Heart right ventricle (tissue), 16 donors: Measurements from ENCODE around the gene HBZ. TPM values are rescaled to one million over a fixed set of nuclear protein-coding genes. Genes with fewer than 3 reads are reported as not detected.

Experiments used
- ATAC-seq, 8 donors: fragments of 200-7000 bp; cut with Tn5 transposase; one replicate each; pipeline ENCODE4 v1.9.1; 2020; ENCODE audit warnings: mild to moderate bottlenecking in 8 of 8, moderate library complexity in 8 of 8, moderate number of reproducible peaks in 1 of 8
- DNase-seq, 2 donors: peaks; one replicate each; pipeline ENCODE4 v3.0.0-alpha.2; 2020
- H3K27ac ChIP-seq, 10 donors: fragments of 200-600 bp; sonication (generic) in 2 of 10; one replicate each; pipeline versions ENCODE4 v1.5.0 to v1.8.0; 2020 to 2022; ENCODE audit warnings: mild to moderate bottlenecking in 3 of 10
- H3K27me3 ChIP-seq, 7 donors: fragments of 200-600 bp; one replicate each; pipeline ENCODE4 v1.8.0; 2021 to 2022; ENCODE audit warnings: mild to moderate bottlenecking in 2 of 7
- H3K36me3 ChIP-seq, 9 donors: fragments of 200-600 bp; sonication (generic) in 1 of 9; one replicate each; pipeline versions ENCODE4 v1.5.0 to v1.8.0; 2020 to 2022; ENCODE audit warnings: mild to moderate bottlenecking in 2 of 9
- H3K4me1 ChIP-seq, 9 donors: fragments of 200-600 bp; sonication (generic) in 1 of 9; one replicate each; pipeline versions ENCODE4 v1.5.0 to v1.8.0; 2020 to 2022; ENCODE audit warnings: mild to moderate bottlenecking in 4 of 9
- H3K4me3 ChIP-seq, 10 donors: fragments of 200-600 bp; sonication (generic) in 2 of 10; one replicate each; pipeline versions ENCODE4 v1.5.0 to v1.8.0; 2020 to 2022; ENCODE audit warnings: mild to moderate bottlenecking in 7 of 10, moderate library complexity in 2 of 10
- H3K9me3 ChIP-seq, 11 donors: fragments of 200-600 bp in 10 of 11; sonication (generic) in 2 of 11; one replicate each; pipeline versions ENCODE4 v1.5.0 to v1.8.0; 2013 to 2022; ENCODE audit warnings: mild to moderate bottlenecking in 2 of 11, control low read depth in 1 of 11, moderate library complexity in 1 of 11
- CTCF ChIP-seq, 9 donors: fragments of 200-600 bp; sonication (generic) in 2 of 9; IDR thresholded peaks; one replicate each; pipeline versions ENCODE4 v1.5.0 to v1.8.0; 2021 to 2022; ENCODE audit warnings: antibody characterized with exemption in 9 of 9, mild to moderate bottlenecking in 5 of 9, moderate library complexity in 1 of 9
- WGBS, 2 donors: extraction: QIAGEN DNeasy Blood & Tissue Kit; methylation state at CpG; one replicate each; pipeline ENCODE4 v1.1.7; 2013; ENCODE audit warnings: inconsistent platforms in 1 of 2; 5-methylcytosine and 5-hydroxymethylcytosine counted together
- intact Hi-C, 10 donors: fragments of 100-400 bp; cut with DNase I; formaldehyde crosslinking; loops; one replicate each; pipeline versions ENCODE4 v1.11.1 to v1.14.2; 2022
- long read RNA-seq, 3 donors: library from polyadenylated mRNA; unstranded; transcript quantifications; one replicate each; pipeline ENCODE4 v2.0.0, GENCODE V29; 2020 to 2021
- polyA plus RNA-seq, 2 donors: library from polyadenylated mRNA; stranded (reverse); fragments of 200-250 nt; gene quantifications; one replicate each; pipeline ENCODE4 v1.2.3, GENCODE V29; 2013
- total RNA-seq, 10 donors: library from RNA; stranded (reverse); fragmentation: NEBNext Ultra II Directional in 3 of 10; extraction: Animal tissue kit (Norgen Biotek cat#: 25700) in 3 of 10; gene quantifications; one replicate each; pipeline versions ENCODE4 v1.2.1 to v1.2.4, GENCODE V29; 2021 to 2023
- donor health status: Arrhythmogenic right ventricular cardiomyopathy.
- donor health status: ischemic (EF 13 %, LVEDD 7.1; RV severe dilation, severe dysfunction).
- donor health status: healthy with polysubstance abuse.
- donor health status: DM: no; HTN: yes; CAD: no.
- donor health status: DM: no; HTN: no; CAD: no.
- donor health status: ischemic (EF 25% LVEDD 6.9; RV normal size, moderate dysfunction).
- donor health status: ischemic (EF 25% LVEDD 5.7; RV mildly dilated, moderate dysfunction).
- donor health status: healthy.
- donor health status: DM: yes; HTN: yes; CAD: no.
- donor health status: Ischemic cardiomyopathy.
- donor health status: ischemic (EF 35%, LVEDD 5.7; RV mildly dilated, moderate dysfunction).
- donor health status: nonischemic (EF 11% LVEDD 7.7; RV severe dilation, severe dysfunction).
- donor health status: DM: yes; HTN: yes; CAD: no.
- donor health status: PGD.
- donor health status: ischemic (EF 29% LVEDD 5.4; RV normal size, mild dysfunction).
- donor health status: nonischemic (EF 23%, LVEDD 6.1; RV moderate dilation, normal function).

The HBZ gene
- total RNA-seq (not detected), polyA plus RNA-seq (under 1 TPM in 1 of 2 donors, not detected in 1; 0.14 TPM)
- long read RNA-seq, donor 1 = 0 reads
- long read RNA-seq, donor 2 = 0 reads
- long read RNA-seq, donor 3 = 0 reads

GRCh38 chr16:152141-153128, at the start of gene HBZ:
HBZ (plus strand) TSS chr16:152644; CDS start chr16:152910, 266 bp downstream.
- ATAC-seq = peak in 4 of 8 donors; percentile 20 to 58 (median 26)
- DNase-seq = no peak
- peaks cover 0 to 45% (median 32%) of the 10 kb centered on the region in 7 donors for H3K27me3 ChIP-seq
- H3K36me3 ChIP-seq = no peaks in the 10 kb centered on the region
- no peak within 1 kb of the TSS for H3K27ac ChIP-seq
- no peaks in the 10 kb centered on the region for H3K9me3 ChIP-seq
- no peak within 1 kb of the TSS for H3K4me3 ChIP-seq
- intact Hi-C loops = no loop called here
- peaks cover 0 to 11% (median 9%) of the 10 kb centered on the region in 9 donors for H3K4me1 ChIP-seq
- 72 to 76% methylated on average over 17 of the region's 17 CpGs for whole genome bisulfite sequencing, 2 donors
- no peak for TF ChIP-seq CTCF (IDR thresholded peaks at IDR 0.05)

- TF ChIP-seq CTCF (IDR thresholded peaks at IDR 0.05) = no peak
- Histone ChIP-seq H3K27ac (no peak overlapping the region), H3K4me1 (peaks cover 9 to 40% (median 27%) of the 10 kb centered on the region in 9 donors), H3K4me3 (no peak overlapping the region), H3K36me3 (peaks cover 0 to 52% (median 5%) of the 10 kb centered on the region in 9 donors), H3K27me3 (no peaks in the 10 kb centered on the region), H3K9me3 (no peaks in the 10 kb centered on the region)
- ATAC-seq (no peak), DNase-seq (no peak)
- 87 to 94% methylated on average over 5 of the region's 5 CpGs for WGBS, 2 donors
- intact Hi-C loops = no loop called here
Measured at GRCh38 chr16:104355-104754, 48.1 kb upstream of the HBZ start.

DNA sequence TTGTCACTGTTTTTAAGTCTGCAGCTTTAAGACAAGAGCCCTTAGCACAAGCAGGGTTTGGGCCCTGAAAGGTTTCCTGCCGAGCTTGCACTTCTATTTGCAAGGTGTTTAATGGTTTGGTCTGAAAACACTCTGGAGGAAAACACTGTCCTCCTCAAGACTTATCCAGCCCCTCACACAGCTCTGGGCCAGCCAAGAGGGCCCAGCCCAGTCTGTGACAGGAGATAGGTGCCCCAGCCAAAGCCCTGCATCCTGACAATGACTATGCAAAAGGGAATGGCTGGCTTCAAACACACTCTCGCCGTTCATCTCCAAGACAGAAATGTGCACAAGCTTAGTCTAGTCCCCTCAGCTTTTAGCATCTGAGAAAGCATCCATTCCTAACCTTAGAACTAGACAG, 47.5 kb upstream of the HBZ start:
- Histone ChIP-seq H3K4me1 (peaks cover 9 to 39% (median 27%) of the 10 kb centered on the region in 9 donors), H3K36me3 (peaks cover 0 to 55% (median 7%) of the 10 kb centered on the region in 9 donors), H3K9me3 (no peaks in the 10 kb centered on the region), H3K27ac (no peak overlapping the region), H3K4me3 (no peak overlapping the region), H3K27me3 (no peaks in the 10 kb centered on the region)
- intact Hi-C loops = loop anchor here in 6 of 10 donors (5.0 kb wide), 2 partner anchors 77 to 257 kb away; partner anchors contain the start of gene HBQ1 (in 3 of the 6)
- 77 to 87% methylated on average over 3 of the region's 3 CpGs for WGBS, 2 donors
- ATAC-seq (no peak), DNase-seq (no peak)
- no peak for TF ChIP-seq CTCF (IDR thresholded peaks at IDR 0.05)

- WGBS, 2 donors = 90 to 93% methylated on average over 6 of the region's 6 CpGs
- TF ChIP-seq CTCF (IDR thresholded peaks at IDR 0.05) = no peak
- peaks cover 9 to 37% (median 27%) of the 10 kb centered on the region in 9 donors for H3K4me1 ChIP-seq
- no peaks in the 10 kb centered on the region for H3K9me3 ChIP-seq
- ATAC-seq (no peak), DNase-seq (no peak)
- peaks cover 0 to 58% (median 13%) of the 10 kb centered on the region in 9 donors for H3K36me3 ChIP-seq
- no peak overlapping the region for H3K27ac ChIP-seq
- intact Hi-C loops = loop anchor here in 6 of 10 donors (5.0 kb wide), 2 partner anchors 77 to 257 kb away; partner anchors contain the start of gene HBQ1 (in 3 of the 6)
- no peak overlapping the region for H3K4me3 ChIP-seq
- H3K27me3 ChIP-seq = no peaks in the 10 kb centered on the region
Measured at GRCh38 chr16:105521-105920, 46.9 kb upstream of the HBZ start.
